CD14-positive monocyte (primary cell): ENCODE results near the gene ESRRG. TPM values are rescaled to one million over a fixed set of nuclear protein-coding genes. Genes with fewer than 3 reads are reported as not detected.

Experiments
- DNase-seq, 3 donors: peaks; one replicate each; pipeline ENCODE4 v3.0.0-alpha.2; 2011 to 2022
- H2AFZ ChIP-seq: 2 replicates; pipeline ENCODE4 v1.6.0; 2012; ENCODE audit warnings: mild to moderate bottlenecking, low read depth, low read length, inconsistent platforms; ENCODE audit not compliant: insufficient read depth, poor library complexity, severe bottlenecking
- H3K27ac ChIP-seq, 2 donors: 1 replicate in 1 of 2; 2 replicates in 1 of 2; pipeline ENCODE4 v1.5.1; 2012 to 2013; ENCODE audit warnings: low read length in 2 of 2, control low read depth in 1 of 2, inconsistent platforms in 1 of 2, low read depth in 1 of 2, mild to moderate bottlenecking in 1 of 2
- H3K27me3 ChIP-seq, 2 donors: one replicate each; pipeline versions ENCODE4 v1.6.0 to v1.6.1; 2011 to 2013; ENCODE audit warnings: low read length in 2 of 2; ENCODE audit not compliant: control insufficient read depth in 2 of 2, insufficient read depth in 2 of 2
- H3K36me3 ChIP-seq, 2 donors: replicated peaks in 1 of 2; 1 replicate in 1 of 2; 2 replicates in 1 of 2; pipeline versions ENCODE4 v1.5.1 to v1.6.1; 2012 to 2013; ENCODE audit warnings: low read length in 2 of 2, control low read depth in 1 of 2, inconsistent platforms in 1 of 2, mild to moderate bottlenecking in 1 of 2; ENCODE audit not compliant: insufficient read depth in 2 of 2, control insufficient read depth in 1 of 2
- H3K4me1 ChIP-seq, 2 donors: 1 replicate in 1 of 2; 2 replicates in 1 of 2; pipeline versions ENCODE4 v1.5.1 to v1.6.1; 2012 to 2013; ENCODE audit warnings: low read length in 2 of 2, control low read depth in 1 of 2, inconsistent platforms in 1 of 2, mild to moderate bottlenecking in 1 of 2, moderate library complexity in 1 of 2; ENCODE audit not compliant: insufficient read depth in 2 of 2, control insufficient read depth in 1 of 2
- H3K4me2 ChIP-seq: replicated peaks from 2 replicates; pipeline ENCODE3; 2012; ENCODE audit warnings: low read length, moderate library complexity, mild to moderate bottlenecking; ENCODE audit not compliant: poor library complexity, severe bottlenecking; ENCODE audit errors: extremely low read depth
- H3K4me3 ChIP-seq, 3 experiments: fragments of 200-600 bp in 1 of 3; sonication (generic) in 1 of 3; replicated peaks in 1 of 3; 1 replicate in 2 of 3; 2 replicates in 1 of 3; pipeline ENCODE4 v1.5.1; 2011 to 2013; ENCODE audit warnings: low read length in 3 of 3, mild to moderate bottlenecking in 3 of 3, control low read depth in 2 of 3, low read depth in 2 of 3, inconsistent platforms in 1 of 3, moderate library complexity in 1 of 3
- H3K79me2 ChIP-seq: 2 replicates; pipeline ENCODE4 v1.6.0; 2012; ENCODE audit warnings: mild to moderate bottlenecking, control low read depth, inconsistent platforms, low read length, moderate library complexity; ENCODE audit not compliant: insufficient read depth
- H3K9ac ChIP-seq: 2 replicates; pipeline ENCODE4 v1.6.0; 2017; ENCODE audit warnings: low read length, mild to moderate bottlenecking; ENCODE audit not compliant: insufficient read depth, poor library complexity, severe bottlenecking
- H3K9me3 ChIP-seq, 2 donors: replicated peaks in 1 of 2; 1 replicate in 1 of 2; 2 replicates in 1 of 2; pipeline versions ENCODE4 v1.5.1 to v1.6.1; 2012 to 2013; ENCODE audit warnings: low read length in 2 of 2, control low read depth in 1 of 2; ENCODE audit not compliant: control insufficient read depth in 1 of 2, insufficient read depth in 1 of 2
- H4K20me1 ChIP-seq: 2 replicates; pipeline ENCODE4 v1.6.0; 2012; ENCODE audit warnings: mild to moderate bottlenecking, low read length, control low read depth, moderate library complexity; ENCODE audit not compliant: insufficient read depth
- H3K27ac Mint-ChIP-seq, 7 donors: one replicate each; pipeline ENCODE4 v1.8.0; 2020; ENCODE audit warnings: mild to moderate bottlenecking in 7 of 7, mixed read lengths in 7 of 7, moderate library complexity in 6 of 7, inconsistent platforms in 2 of 7
- H3K27me3 Mint-ChIP-seq, 3 donors: one replicate each; pipeline ENCODE4 v1.8.0; 2021 to 2022; ENCODE audit warnings: low read depth in 3 of 3, mild to moderate bottlenecking in 3 of 3, mixed read lengths in 3 of 3, moderate library complexity in 3 of 3, inconsistent platforms in 1 of 3
- H3K36me3 Mint-ChIP-seq, 2 donors: one replicate each; pipeline ENCODE4 v1.8.0; 2020; ENCODE audit warnings: mixed read lengths in 2 of 2, inconsistent platforms in 1 of 2, mild to moderate bottlenecking in 1 of 2
- H3K4me1 Mint-ChIP-seq: one replicate; pipeline ENCODE4 v1.8.0; 2020; ENCODE audit warnings: mild to moderate bottlenecking, mixed read lengths
- H3K4me3 Mint-ChIP-seq, 2 donors: one replicate each; pipeline ENCODE4 v1.8.0; 2020; ENCODE audit warnings: mild to moderate bottlenecking in 2 of 2, mixed read lengths in 2 of 2, moderate library complexity in 1 of 2
- H3K9me3 Mint-ChIP-seq, 7 donors: one replicate each; pipeline ENCODE4 v1.8.0; 2020 to 2022; ENCODE audit warnings: mixed read lengths in 7 of 7, mild to moderate bottlenecking in 6 of 7, moderate library complexity in 6 of 7, inconsistent platforms in 2 of 7
- WGBS: methylation state at CpG from one replicate; pipeline ENCODE4 v1.1.5; 2013; ENCODE audit warnings: missing lambda C conversion rate; ENCODE audit not compliant: insufficient coverage; 5-methylcytosine and 5-hydroxymethylcytosine counted together
- intact Hi-C, 2 donors: fragments of 100-400 bp; cut with micrococcal nuclease; formaldehyde crosslinking; loops; one replicate each; pipeline versions ENCODE4 v1.15.0 to v1.15.1; 2023
- polyA plus RNA-seq, 3 donors: library from polyadenylated mRNA; depleted of rRNA in 1 of 3; unstranded in 2 of 3; stranded (reverse) in 1 of 3; fragments of 300-500 nt in 2 of 3; fragments of >200 nt in 1 of 3; fragmentation: Illumina TruSeq in 2 of 3; gene quantifications; 1 replicate in 2 of 3; 2 replicates in 1 of 3; pipeline ENCODE4 v1.2.3, GENCODE V29; 2012 to 2021
- TF ChIP-seq, protein P1 (sequence below): fragments of 200-600 bp; IDR thresholded peaks from one replicate; pipeline ENCODE4 v1.8.0; 2022; ENCODE audit warnings: antibody characterized with exemption, mild to moderate bottlenecking

The ESRRG gene
- polyA plus RNA-seq, 3 donors = not detected

DNA sequence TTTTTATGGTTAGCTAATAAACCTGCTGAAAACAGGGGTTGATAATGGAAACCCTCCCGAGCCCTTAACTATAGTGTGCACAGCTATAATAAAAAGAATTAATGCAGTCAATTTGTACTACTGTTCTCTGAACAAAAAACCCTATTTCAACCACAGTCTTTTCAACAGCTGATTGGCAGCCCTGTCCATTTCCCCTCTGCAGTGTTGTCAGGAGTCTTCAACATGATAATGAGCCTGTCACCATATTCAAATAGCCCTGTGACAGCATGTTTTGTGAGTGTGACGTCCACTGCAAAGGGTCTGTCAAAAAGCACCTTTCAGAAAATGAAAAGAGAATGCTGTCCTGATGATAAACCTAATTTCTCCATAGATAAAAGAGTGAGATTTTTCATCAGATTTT, 92.7 kb downstream of the ESRRG start:
- Mint-ChIP-seq H3K27ac (no peak overlapping the region), H3K9me3 (peaks cover 0 to 3% (median 0%) of the 10 kb centered on the region in 7 donors), H3K4me1 (no peaks in the 10 kb centered on the region), H3K36me3 (no peaks in the 10 kb centered on the region), H3K27me3 (peaks cover 0 to 1% (median 0%) of the 10 kb centered on the region in 3 donors), H3K4me3 (no peak overlapping the region)
- no peak for DNase-seq
- H3K4me2 ChIP-seq = no peak overlapping the region
- no CpG with 5 or more reads among the region's 2 CpGs for WGBS
- H3K79me2 ChIP-seq = no peaks in the 10 kb centered on the region
- H3K27ac ChIP-seq = no peak overlapping the region
- H3K9ac ChIP-seq = no peak overlapping the region
- H3K4me3 ChIP-seq = no peak overlapping the region
- TF ChIP-seq, protein P1, sequence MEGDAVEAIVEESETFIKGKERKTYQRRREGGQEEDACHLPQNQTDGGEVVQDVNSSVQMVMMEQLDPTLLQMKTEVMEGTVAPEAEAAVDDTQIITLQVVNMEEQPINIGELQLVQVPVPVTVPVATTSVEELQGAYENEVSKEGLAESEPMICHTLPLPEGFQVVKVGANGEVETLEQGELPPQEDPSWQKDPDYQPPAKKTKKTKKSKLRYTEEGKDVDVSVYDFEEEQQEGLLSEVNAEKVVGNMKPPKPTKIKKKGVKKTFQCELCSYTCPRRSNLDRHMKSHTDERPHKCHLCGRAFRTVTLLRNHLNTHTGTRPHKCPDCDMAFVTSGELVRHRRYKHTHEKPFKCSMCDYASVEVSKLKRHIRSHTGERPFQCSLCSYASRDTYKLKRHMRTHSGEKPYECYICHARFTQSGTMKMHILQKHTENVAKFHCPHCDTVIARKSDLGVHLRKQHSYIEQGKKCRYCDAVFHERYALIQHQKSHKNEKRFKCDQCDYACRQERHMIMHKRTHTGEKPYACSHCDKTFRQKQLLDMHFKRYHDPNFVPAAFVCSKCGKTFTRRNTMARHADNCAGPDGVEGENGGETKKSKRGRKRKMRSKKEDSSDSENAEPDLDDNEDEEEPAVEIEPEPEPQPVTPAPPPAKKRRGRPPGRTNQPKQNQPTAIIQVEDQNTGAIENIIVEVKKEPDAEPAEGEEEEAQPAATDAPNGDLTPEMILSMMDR = no peak
- H4K20me1 ChIP-seq = no peaks in the 10 kb centered on the region
- no peaks in the 10 kb centered on the region for H3K36me3 ChIP-seq
- intact Hi-C loops = no loop called here
- no peaks in the 10 kb centered on the region for H3K9me3 ChIP-seq
- H3K27me3 ChIP-seq = no peaks in the 10 kb centered on the region
- H2AFZ ChIP-seq = no peak overlapping the region
- H3K4me1 ChIP-seq = no peaks in the 10 kb centered on the region

DNA sequence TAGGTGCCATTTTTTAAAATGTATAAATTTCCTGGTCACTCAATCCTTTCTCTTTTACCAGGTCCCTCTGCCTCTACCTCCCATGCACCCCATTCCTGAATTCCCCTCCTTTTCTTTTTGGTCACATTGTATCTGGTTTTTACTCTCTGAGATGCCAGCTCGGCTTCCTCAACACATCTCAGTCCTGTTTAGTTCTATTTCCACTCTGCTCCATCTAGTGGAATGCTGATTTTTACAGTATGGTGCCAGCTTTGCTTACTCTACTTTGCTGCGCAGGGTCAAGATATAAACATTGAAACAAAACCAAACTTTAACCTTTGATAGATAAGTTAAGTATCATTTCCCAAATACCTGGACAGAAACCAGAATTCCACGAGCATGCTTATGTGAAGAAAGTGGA, 96.0 kb downstream of the ESRRG start:
- no peaks in the 10 kb centered on the region for H3K27me3 Mint-ChIP-seq
- Histone ChIP-seq H3K4me1 (no peaks in the 10 kb centered on the region), H3K79me2 (no peaks in the 10 kb centered on the region), H2AFZ (no peak overlapping the region), H3K27ac (no peak overlapping the region), H3K9me3 (no peaks in the 10 kb centered on the region), H3K36me3 (no peaks in the 10 kb centered on the region), H3K9ac (no peak overlapping the region), H3K4me3 (no peak overlapping the region), H4K20me1 (no peaks in the 10 kb centered on the region), H3K4me2 (no peak overlapping the region), H3K27me3 (no peaks in the 10 kb centered on the region)
- TF ChIP-seq, protein P1 = no peak
- DNase-seq = no peak
- H3K27ac Mint-ChIP-seq = no peak overlapping the region
- H3K36me3 Mint-ChIP-seq = no peaks in the 10 kb centered on the region
- peaks cover 0 to 3% (median 0%) of the 10 kb centered on the region in 7 donors for H3K9me3 Mint-ChIP-seq
- intact Hi-C loops = no loop called here
- H3K4me1 Mint-ChIP-seq = no peaks in the 10 kb centered on the region
- WGBS = no CpG with 5 or more reads among the region's 3 CpGs
- H3K4me3 Mint-ChIP-seq = no peak overlapping the region
